ENCODE results near the gene DTX3L. TPM values are rescaled to one million over a fixed set of nuclear protein-coding genes. Genes with fewer than 3 reads are reported as not detected.
A peak's percentile ranks its signal among the peaks of the same experiment; 100 is the strongest.

The DTX3L gene
- 23.6 TPM for polyA plus RNA-seq (2013)

DNA sequence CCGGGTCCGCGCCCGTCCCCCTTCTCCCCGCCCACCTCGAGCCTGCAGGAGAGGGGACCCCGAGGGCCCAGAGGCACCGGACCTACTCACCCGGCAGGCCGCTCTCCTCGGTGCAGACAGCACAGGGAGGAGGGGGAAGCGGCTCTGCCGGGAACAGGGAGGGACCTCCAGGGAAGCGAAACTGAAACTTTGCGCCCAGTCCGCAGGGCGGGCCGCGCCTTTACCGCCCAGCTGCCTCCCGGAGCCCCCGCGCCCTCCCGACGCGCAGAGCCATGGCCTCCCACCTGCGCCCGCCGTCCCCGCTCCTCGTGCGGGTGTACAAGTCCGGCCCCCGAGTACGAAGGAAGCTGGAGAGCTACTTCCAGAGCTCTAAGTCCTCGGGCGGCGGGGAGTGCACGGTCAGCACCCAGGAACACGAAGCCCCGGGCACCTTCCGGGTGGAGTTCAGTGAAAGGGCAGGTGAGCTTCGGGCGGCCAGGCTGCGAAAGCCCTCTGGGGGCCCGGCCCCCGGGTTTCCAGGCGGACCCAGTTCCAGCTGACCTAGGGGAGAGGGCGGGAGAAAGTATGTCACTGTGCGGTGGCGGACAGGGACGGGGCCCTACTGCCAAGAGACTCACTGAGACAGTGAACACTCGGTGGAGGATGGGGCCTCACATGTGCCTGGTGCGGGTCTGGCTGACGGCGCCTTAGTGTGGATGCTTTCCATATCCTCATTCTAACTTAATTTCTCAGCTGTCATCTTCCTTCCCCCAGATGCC lies at the start of gene DTX3L, which contains the start of gene PARP9:
DTX3L (plus strand) TSS at position 184 of the 758 bp plus-strand sequence; CDS start at position 273, 89 bp downstream.
PARP9 (minus strand) TSS at position 146 of the 758 bp plus-strand sequence. CDS start 4,680 bp downstream, outside the sequence.
- Histone ChIP-seq H3K4me3 (ENCODE audit: control insufficient read depth in 1 of 7, extremely low read depth in 1 of 7, insufficient read depth in 4 of 7, low read depth in 2 of 7, low read length in 6 of 7) (peak within 1 kb of the TSS; percentile 82 to 98 (median 87)), H3K9me3 (ENCODE audit: control extremely low read depth in 1 of 5, control insufficient read depth in 4 of 5, insufficient read depth in 2 of 5, low read depth in 1 of 5, low read length in 4 of 5) (no peaks in the 10 kb centered on the region), H3K36me3 (ENCODE audit: control insufficient read depth in 4 of 4, insufficient read depth in 4 of 4, low read length in 3 of 4) (peaks cover 17 to 37% (median 28%) of the 10 kb centered on the region in 4 experiments), H3K27ac (ENCODE audit: insufficient read depth in 1 of 2, low read depth in 1 of 2, low read length in 2 of 2, poor library complexity in 1 of 2, severe bottlenecking in 2 of 2) (peak within 1 kb of the TSS; percentile 59 to 88), H3K27me3 (replicated peaks in 2 of 5; ENCODE audit: control insufficient read depth in 4 of 5, insufficient read depth in 5 of 5, low read length in 4 of 5) (no peaks in the 10 kb centered on the region), H3K4me1 (ENCODE audit: control extremely low read depth in 1 of 4, control insufficient read depth in 4 of 4, insufficient read depth in 4 of 4, low read length in 3 of 4) (peaks cover 10 to 26% (median 21%) of the 10 kb centered on the region in 4 experiments)
- POLR2A ChIA-PET, result interaction anchor here (1.0 kb wide), 1 partner anchor 116 kb away, joined by 5 read pairs; the partner anchor contains the start of gene PARP14
- DNase-seq, result peak; percentile 83 to 91 (median 88)
- under 1% methylated on average over 43 of the region's 56 CpGs for WGBS (ENCODE audit: insufficient coverage)
- CTCF ChIA-PET, result interaction anchor here (1.3 to 2.3 kb wide), 2 partner anchors 10 to 115 kb away, joined by 4 to 9 read pairs; no protein-coding TSS in a partner anchor

DNA sequence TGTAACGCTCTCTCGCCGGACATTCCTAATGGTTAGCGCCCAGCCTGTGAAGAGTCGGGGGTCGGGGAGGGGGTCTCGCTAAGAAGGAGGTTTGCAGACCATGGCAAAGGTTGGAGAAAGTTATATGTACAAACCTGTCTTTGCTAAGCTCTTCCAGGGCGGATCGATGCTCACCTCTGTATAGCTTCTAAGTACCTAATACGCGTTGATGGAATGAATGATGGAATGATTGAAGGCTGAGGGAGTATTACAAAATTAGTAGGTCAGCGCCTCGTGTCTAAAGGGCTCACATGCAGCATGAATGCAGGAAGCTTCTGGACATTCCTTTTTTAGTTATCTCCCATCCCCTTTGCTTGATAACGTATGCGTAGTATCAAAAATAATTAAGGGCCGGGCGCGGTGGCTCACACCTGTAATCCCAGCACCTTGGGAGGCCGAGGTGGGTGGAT lies 49.1 kb upstream of the DTX3L start:
- Histone ChIP-seq H3K4me1 (ENCODE audit: control extremely low read depth in 1 of 4, control insufficient read depth in 4 of 4, insufficient read depth in 4 of 4, low read length in 3 of 4) (peaks cover 6 to 28% (median 11%) of the 10 kb centered on the region in 4 experiments), H3K4me3 (ENCODE audit: control insufficient read depth in 1 of 7, extremely low read depth in 1 of 7, insufficient read depth in 4 of 7, low read depth in 2 of 7, low read length in 6 of 7) (peak overlapping the region; percentile 67 to 85 (median 80)), H3K27me3 (replicated peaks in 2 of 5; ENCODE audit: control insufficient read depth in 4 of 5, insufficient read depth in 5 of 5, low read length in 4 of 5) (no peaks in the 10 kb centered on the region), H3K27ac (ENCODE audit: insufficient read depth in 1 of 2, low read depth in 1 of 2, low read length in 2 of 2, poor library complexity in 1 of 2, severe bottlenecking in 2 of 2) (peak overlapping the region; percentile 90 to 94), H3K36me3 (ENCODE audit: control insufficient read depth in 4 of 4, insufficient read depth in 4 of 4, low read length in 3 of 4) (no peaks in the 10 kb centered on the region), H3K9me3 (ENCODE audit: control extremely low read depth in 1 of 5, control insufficient read depth in 4 of 5, insufficient read depth in 2 of 5, low read depth in 1 of 5, low read length in 4 of 5) (peaks cover 0 to under 1% (median 0%) of the 10 kb centered on the region in 5 experiments)
- DNase-seq, result no peak
- 27% methylated on average over 14 of the region's 19 CpGs for WGBS (ENCODE audit: insufficient coverage)
- POLR2A ChIA-PET, result interaction anchor here (0.6 to 0.9 kb wide), 3 partner anchors 99 to 164 kb away, joined by 3 read pairs; partner anchors contain the start of genes FAM162A, MIX23 and WDR5B
- CTCF ChIA-PET, result interaction anchor here (1.0 to 1.9 kb wide), 6 partner anchors 13 to 99 kb away, joined by 3 to 6 read pairs (median 3); partner anchors contain the start of gene WDR5B

- POLR2A ChIA-PET, result no interaction called here
- no peak overlapping the region for H3K4me3 ChIP-seq (ENCODE audit: control insufficient read depth in 1 of 7, extremely low read depth in 1 of 7, insufficient read depth in 4 of 7, low read depth in 2 of 7, low read length in 6 of 7)
- H3K9me3 ChIP-seq (ENCODE audit: control extremely low read depth in 1 of 5, control insufficient read depth in 4 of 5, insufficient read depth in 2 of 5, low read depth in 1 of 5, low read length in 4 of 5), result no peaks in the 10 kb centered on the region
- H3K36me3 ChIP-seq (ENCODE audit: control insufficient read depth in 4 of 4, insufficient read depth in 4 of 4, low read length in 3 of 4), result no peaks in the 10 kb centered on the region
- CTCF ChIA-PET, result interaction anchor here (1.0 to 1.6 kb wide), 5 partner anchors 10 to 56 kb away, joined by 3 to 6 read pairs (median 3); no protein-coding TSS in a partner anchor
- H3K27me3 ChIP-seq (replicated peaks in 2 of 5; ENCODE audit: control insufficient read depth in 4 of 5, insufficient read depth in 5 of 5, low read length in 4 of 5), result no peaks in the 10 kb centered on the region
- 100% methylated on average over 1 of the region's 3 CpGs for WGBS (ENCODE audit: insufficient coverage)
- no peak for DNase-seq
- no peak overlapping the region for H3K27ac ChIP-seq (ENCODE audit: insufficient read depth in 1 of 2, low read depth in 1 of 2, low read length in 2 of 2, poor library complexity in 1 of 2, severe bottlenecking in 2 of 2)
- H3K4me1 ChIP-seq (ENCODE audit: control extremely low read depth in 1 of 4, control insufficient read depth in 4 of 4, insufficient read depth in 4 of 4, low read length in 3 of 4), result peaks cover 6 to 28% (median 11%) of the 10 kb centered on the region in 4 experiments
These were observed 48.3 kb upstream of the DTX3L start for GRCh38 chr3:122515870-122516269.

- H3K27me3 ChIP-seq (replicated peaks in 2 of 5; ENCODE audit: control insufficient read depth in 4 of 5, insufficient read depth in 5 of 5, low read length in 4 of 5), result no peaks in the 10 kb centered on the region
- 77% methylated on average over 3 of the region's 6 CpGs for WGBS (ENCODE audit: insufficient coverage)
- peaks cover 6 to 22% (median 11%) of the 10 kb centered on the region in 4 experiments for H3K4me1 ChIP-seq (ENCODE audit: control extremely low read depth in 1 of 4, control insufficient read depth in 4 of 4, insufficient read depth in 4 of 4, low read length in 3 of 4)
- ChIA-PET CTCF (interaction anchor here (0.7 to 1.6 kb wide), 4 partner anchors 11 to 126 kb away, joined by 3 to 4 read pairs (median 3); no protein-coding TSS in a partner anchor), POLR2A (no interaction called here)
- peak; percentile 32 to 69 (median 43) for DNase-seq
- H3K4me3 ChIP-seq (ENCODE audit: control insufficient read depth in 1 of 7, extremely low read depth in 1 of 7, insufficient read depth in 4 of 7, low read depth in 2 of 7, low read length in 6 of 7), result no peak overlapping the region
- H3K9me3 ChIP-seq (ENCODE audit: control extremely low read depth in 1 of 5, control insufficient read depth in 4 of 5, insufficient read depth in 2 of 5, low read depth in 1 of 5, low read length in 4 of 5), result no peaks in the 10 kb centered on the region
- no peaks in the 10 kb centered on the region for H3K36me3 ChIP-seq (ENCODE audit: control insufficient read depth in 4 of 4, insufficient read depth in 4 of 4, low read length in 3 of 4)
- H3K27ac ChIP-seq (ENCODE audit: insufficient read depth in 1 of 2, low read depth in 1 of 2, low read length in 2 of 2, poor library complexity in 1 of 2, severe bottlenecking in 2 of 2), result no peak overlapping the region
These were observed 47.2 kb upstream of the DTX3L start for GRCh38 chr3:122516846-122517360.

GRCh38 chr3:122519693-122520092 lies 44.4 kb upstream of the DTX3L start:
- DNase-seq, result no peak
- CTCF ChIA-PET, result interaction anchor here (0.7 kb wide), 1 partner anchor 41 kb away, joined by 3 read pairs; no protein-coding TSS in a partner anchor

GRCh38 chr3:122520861-122521260 lies 43.3 kb upstream of the DTX3L start:
- no peaks in the 10 kb centered on the region for H3K36me3 ChIP-seq (ENCODE audit: control insufficient read depth in 4 of 4, insufficient read depth in 4 of 4, low read length in 3 of 4)
- no peak for DNase-seq
- H3K27me3 ChIP-seq (replicated peaks in 2 of 5; ENCODE audit: control insufficient read depth in 4 of 5, insufficient read depth in 5 of 5, low read length in 4 of 5), result no peaks in the 10 kb centered on the region
- 90% methylated on average over 4 of the region's 4 CpGs for WGBS (ENCODE audit: insufficient coverage)
- H3K9me3 ChIP-seq (ENCODE audit: control extremely low read depth in 1 of 5, control insufficient read depth in 4 of 5, insufficient read depth in 2 of 5, low read depth in 1 of 5, low read length in 4 of 5), result no peaks in the 10 kb centered on the region
- H3K4me1 ChIP-seq (ENCODE audit: control extremely low read depth in 1 of 4, control insufficient read depth in 4 of 4, insufficient read depth in 4 of 4, low read length in 3 of 4), result peaks cover 0 to 3% (median 0%) of the 10 kb centered on the region in 4 experiments
- H3K27ac ChIP-seq (ENCODE audit: insufficient read depth in 1 of 2, low read depth in 1 of 2, low read length in 2 of 2, poor library complexity in 1 of 2, severe bottlenecking in 2 of 2), result no peak overlapping the region
- H3K4me3 ChIP-seq (ENCODE audit: control insufficient read depth in 1 of 7, extremely low read depth in 1 of 7, insufficient read depth in 4 of 7, low read depth in 2 of 7, low read length in 6 of 7), result no peak overlapping the region
- ChIA-PET POLR2A (interaction anchor here (0.6 kb wide), 1 partner anchor 149 kb away, joined by 5 read pairs; no protein-coding TSS in a partner anchor), CTCF (no interaction called here)

More at GRCh38 chr3:122519693-122520092, 44.4 kb upstream of the DTX3L start:
- no peaks in the 10 kb centered on the region for H3K9me3 ChIP-seq (ENCODE audit: control extremely low read depth in 1 of 5, control insufficient read depth in 4 of 5, insufficient read depth in 2 of 5, low read depth in 1 of 5, low read length in 4 of 5)
- H3K27me3 ChIP-seq (replicated peaks in 2 of 5; ENCODE audit: control insufficient read depth in 4 of 5, insufficient read depth in 5 of 5, low read length in 4 of 5), result no peaks in the 10 kb centered on the region
- H3K4me3 ChIP-seq (ENCODE audit: control insufficient read depth in 1 of 7, extremely low read depth in 1 of 7, insufficient read depth in 4 of 7, low read depth in 2 of 7, low read length in 6 of 7), result no peak overlapping the region
- no peaks in the 10 kb centered on the region for H3K36me3 ChIP-seq (ENCODE audit: control insufficient read depth in 4 of 4, insufficient read depth in 4 of 4, low read length in 3 of 4)
- POLR2A ChIA-PET, result no interaction called here
- peaks cover 0 to 7% (median 1%) of the 10 kb centered on the region in 4 experiments for H3K4me1 ChIP-seq (ENCODE audit: control extremely low read depth in 1 of 4, control insufficient read depth in 4 of 4, insufficient read depth in 4 of 4, low read length in 3 of 4)
- no peak overlapping the region for H3K27ac ChIP-seq (ENCODE audit: insufficient read depth in 1 of 2, low read depth in 1 of 2, low read length in 2 of 2, poor library complexity in 1 of 2, severe bottlenecking in 2 of 2)

Measured in common myeloid progenitor, CD34-positive (primary cell).